Sigmoid colon (tissue), 4 donors: ENCODE results near the gene CHP1.

Experiments
- CTCF ChIP-seq, 4 experiments: fragments of 450-650 bp in 3 of 4; fragments of 200-600 bp in 1 of 4; IDR thresholded peaks; one replicate each; pipeline ENCODE4 v1.5.1; 2016 to 2019; ENCODE audit warnings: antibody characterized with exemption in 4 of 4, mild to moderate bottlenecking in 3 of 4, moderate library complexity in 2 of 4
- EP300 ChIP-seq, 4 donors: sonication (generic); formaldehyde crosslinking; IDR thresholded peaks; one replicate each; pipeline ENCODE4 v1.6.1; 2017; ENCODE audit warnings: antibody characterized with exemption in 4 of 4
- POLR2A ChIP-seq, 2 donors: fragments of 450-650 bp; IDR thresholded peaks; one replicate each; pipeline ENCODE4 v1.6.1; 2016; ENCODE audit warnings: antibody characterized with exemption in 2 of 2, mild to moderate bottlenecking in 2 of 2, moderate library complexity in 2 of 2
- POLR2AphosphoS5 ChIP-seq, 4 donors: sonication (generic); formaldehyde crosslinking; IDR thresholded peaks; one replicate each; pipeline ENCODE4 v1.6.1; 2017; ENCODE audit warnings: antibody characterized with exemption in 4 of 4

DNA sequence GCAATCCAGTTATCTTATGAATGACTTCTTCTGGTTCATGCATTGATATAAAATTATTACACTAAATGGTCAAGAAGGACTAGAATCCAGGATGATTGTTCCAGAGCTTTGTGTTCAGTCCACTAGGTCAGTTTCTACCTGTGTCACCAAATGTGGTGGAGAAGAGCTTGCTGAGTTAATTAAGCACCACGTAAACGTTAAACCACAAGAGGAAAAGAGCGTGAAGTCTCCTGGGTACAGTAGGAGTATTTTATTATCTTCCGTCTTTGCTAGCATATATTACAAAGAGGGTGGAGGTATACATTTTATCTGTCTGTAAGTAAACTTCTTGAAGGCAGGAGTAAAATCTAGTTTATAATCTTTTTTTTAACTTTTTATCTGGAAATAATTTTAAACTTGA, 23.5 kb downstream of the CHP1 start:
- TF ChIP-seq CTCF (IDR thresholded peaks at IDR 0.05) (no peak), POLR2AphosphoS5 (IDR thresholded peaks at IDR 0.05) (no peak), EP300 (IDR thresholded peaks at IDR 0.05) (no peak), POLR2A (IDR thresholded peaks at IDR 0.05) (no peak)
